IMR-90 (cell line): ENCODE measurements around the gene RPE.

Experiments
- CEBPB ChIP-seq: IDR thresholded peaks from 2 replicates; pipeline ENCODE4 v1.6.1; 2012; ENCODE audit warnings: low read depth, low read length, improper control_type of control experiment
- CTCF ChIP-seq: conservative IDR thresholded peaks from 2 replicates; pipeline ENCODE4 v1.5.1; 2012; ENCODE audit warnings: mild to moderate bottlenecking, low read depth, low read length, improper control_type of control experiment
- MAFK ChIP-seq: IDR thresholded peaks from 2 replicates; pipeline ENCODE4 v1.6.1; 2012; ENCODE audit warnings: low read depth, low read length, improper control_type of control experiment
- POLR2A ChIP-seq: IDR thresholded peaks from 2 replicates; pipeline ENCODE4 v1.6.1; 2012; ENCODE audit warnings: mild to moderate bottlenecking, low read depth, low read length
- SMC3 ChIP-seq: fragments of 150-350 bp; IDR thresholded peaks from 2 replicates; pipeline ENCODE4 v1.6.1; 2016; ENCODE audit warnings: low read depth, mild to moderate bottlenecking, antibody characterized with exemption, low read length, moderate library complexity

DNA sequence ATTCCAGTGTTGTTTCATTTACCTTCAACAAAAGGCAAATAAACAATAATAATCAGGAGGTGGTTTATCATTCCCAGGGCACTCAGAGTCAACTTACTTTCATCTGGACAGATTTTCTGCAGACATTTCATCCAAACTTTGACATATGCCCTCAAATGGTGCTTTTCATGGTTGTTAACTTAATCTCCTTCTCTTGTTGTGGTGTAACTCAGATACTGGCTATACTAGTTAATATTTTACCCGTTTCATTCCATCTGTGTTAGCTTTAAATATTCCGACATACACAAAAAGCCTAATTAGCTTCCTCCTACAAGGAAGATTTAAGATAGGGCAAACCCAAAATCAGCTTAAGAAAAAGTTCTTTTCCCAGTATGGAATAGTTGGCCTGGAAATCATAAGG, 44.4 kb upstream of the RPE start:
- TF ChIP-seq CEBPB, result no peak
- TF ChIP-seq CTCF, result no peak
- no peak for TF ChIP-seq SMC3
- no peak for TF ChIP-seq MAFK
- TF ChIP-seq POLR2A, result no peak
